ENCODE measurements around the gene CSNK1A1.
"Not testable (repeated sequence)": the region's sequence is repeated elsewhere in the genome, so short reads cannot be mapped to it uniquely, and the experiment has no call there.

The CSNK1A1 gene

DNA sequence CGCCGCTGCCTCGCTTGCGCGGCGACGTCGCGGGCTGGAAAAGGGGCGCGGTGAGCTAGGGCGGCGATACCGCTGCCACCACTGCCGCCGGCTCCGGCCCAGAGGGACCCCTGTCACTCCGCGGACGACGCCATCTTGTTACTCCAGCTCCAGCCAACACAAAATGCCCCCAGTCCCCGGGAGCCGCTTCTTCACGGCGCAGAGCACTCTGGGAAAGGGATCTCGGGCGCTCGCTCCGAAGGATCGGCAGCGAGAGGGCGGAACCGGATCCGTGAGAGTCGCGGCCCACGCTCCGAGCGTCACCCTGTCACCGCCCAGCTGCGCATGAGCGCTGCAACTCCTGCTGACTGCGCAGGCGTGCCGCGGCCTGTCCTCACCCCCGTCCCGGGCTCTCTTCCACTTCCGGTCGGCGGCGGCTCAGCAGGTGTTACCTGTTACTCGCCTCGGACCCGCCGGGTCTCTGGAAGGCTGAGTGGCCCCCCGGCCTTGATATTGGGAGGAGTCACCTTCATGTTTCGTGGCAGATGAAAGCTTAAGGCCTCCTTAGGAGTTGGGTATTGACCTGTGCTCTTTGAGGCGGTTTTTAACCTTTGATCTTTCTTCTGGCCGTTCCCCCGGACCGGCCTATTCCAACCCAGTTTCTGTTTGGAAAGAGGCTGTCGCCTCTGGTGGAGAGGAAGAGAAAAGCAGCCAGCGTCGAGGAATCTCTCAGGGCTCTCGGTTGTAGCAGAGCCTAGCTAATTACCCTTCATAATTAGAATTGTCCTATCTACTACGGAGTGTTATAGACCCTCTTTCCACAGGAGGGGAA, at the start of gene CSNK1A1:
TSS of gene CSNK1A1 (minus strand) at position 213 of the 811 bp plus-strand sequence. CDS start 475 bp downstream, outside the sequence.
- POLR2A ChIA-PET, result interaction anchor here (0.6 to 2.8 kb wide), 11 partner anchors 9 to 118 kb away, joined by 3 to 23 read pairs (median 5); no protein-coding TSS in a partner anchor

GRCh38 chr5:149600932-149601331, 49.7 kb upstream of the CSNK1A1 start:
- no peak for DNase-seq (ENCODE audit: low read depth, low spot score)
- no peak overlapping the region for H3K4me3 ChIP-seq (ENCODE audit: low read depth, low read length)
- TF ChIP-seq CTCF (IDR thresholded peaks at IDR 0.05; ENCODE audit: insufficient read depth, low read length, missing control alignments), result no peak
- ChIA-PET CTCF (interaction anchor here (1.3 to 1.4 kb wide), 3 partner anchors 10 to 19 kb away, joined by 3 to 5 read pairs (median 4); no protein-coding TSS in a partner anchor), POLR2A (no interaction called here)

More for the DNA sequence above, at the start of gene CSNK1A1:
- CTCF ChIA-PET, result interaction anchor here (0.9 to 15.7 kb wide), 23 partner anchors 9 to 231 kb away, joined by 3 to 678 read pairs (median 5); no protein-coding TSS in a partner anchor
- DNase-seq (ENCODE audit: low read depth, low spot score), result peak; percentile 82
- H3K4me3 ChIP-seq (ENCODE audit: low read depth, low read length), result peak within 1 kb of the TSS; percentile 95
- TF ChIP-seq CTCF (IDR thresholded peaks at IDR 0.05; ENCODE audit: insufficient read depth, low read length, missing control alignments), result peak; percentile 64

DNA sequence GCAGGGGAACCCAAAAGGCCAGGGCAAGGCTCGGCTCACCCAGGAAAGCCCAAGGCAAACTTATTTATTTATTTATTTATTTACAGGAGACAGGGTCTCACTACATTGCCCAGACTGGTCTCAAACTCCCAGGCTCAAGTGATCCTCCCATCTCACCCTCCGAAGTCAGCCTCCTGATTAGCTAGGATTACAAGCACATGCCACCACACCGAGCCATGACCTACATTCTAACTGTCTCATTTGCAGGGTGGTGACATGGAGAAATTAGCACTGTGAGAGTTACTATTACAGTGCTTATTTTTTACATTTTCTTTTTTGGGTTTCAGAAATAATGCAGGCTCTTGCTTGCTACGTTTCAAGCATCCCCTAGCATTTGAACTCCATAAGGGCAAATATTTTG, 48.1 kb upstream of the CSNK1A1 start:
- POLR2A ChIA-PET, result no interaction called here
- no peak overlapping the region for H3K4me3 ChIP-seq (ENCODE audit: low read depth, low read length)
- no peak for TF ChIP-seq CTCF (IDR thresholded peaks at IDR 0.05; ENCODE audit: insufficient read depth, low read length, missing control alignments)
- CTCF ChIA-PET, result interaction anchor here (1.0 kb wide), 1 partner anchor 10 kb away, joined by 4 read pairs; no protein-coding TSS in a partner anchor
- DNase-seq (ENCODE audit: low read depth, low spot score), result no peak

GRCh38 chr5:149598966-149599365, 47.7 kb upstream of the CSNK1A1 start:
- ChIA-PET CTCF (interaction anchor here (1.0 kb wide), 1 partner anchor 10 kb away, joined by 4 read pairs; no protein-coding TSS in a partner anchor), POLR2A (no interaction called here)
- no peak overlapping the region for H3K4me3 ChIP-seq (ENCODE audit: low read depth, low read length)
- DNase-seq (ENCODE audit: low read depth, low spot score), result no peak
- TF ChIP-seq CTCF (IDR thresholded peaks at IDR 0.05; ENCODE audit: insufficient read depth, low read length, missing control alignments), result no peak

DNA sequence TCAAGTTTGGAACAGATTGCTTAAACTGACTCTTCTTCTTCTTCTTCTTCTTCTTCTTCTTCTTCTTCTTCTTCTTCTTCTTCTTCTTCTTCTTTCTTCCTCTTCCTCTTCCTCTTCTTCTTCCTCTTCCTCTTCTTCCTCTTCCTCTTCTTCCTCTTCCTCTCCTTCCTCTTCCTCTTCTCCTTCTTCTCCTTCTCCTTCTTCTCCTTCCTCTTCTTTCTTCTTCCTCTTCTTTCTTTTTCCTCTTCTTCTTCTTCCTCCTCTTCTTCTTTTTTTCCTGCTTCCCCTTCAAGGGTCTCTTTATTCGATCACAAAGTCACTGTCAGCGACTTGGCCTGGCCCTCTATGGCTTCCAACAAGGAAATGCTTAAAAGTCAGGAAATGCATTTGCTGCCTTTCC, 47.0 kb upstream of the CSNK1A1 start:
- H3K4me3 ChIP-seq (ENCODE audit: low read depth, low read length); DNase-seq (ENCODE audit: low read depth, low spot score); POLR2A ChIA-PET: not testable (repeated sequence)
- CTCF ChIA-PET, result interaction anchor here (1.0 kb wide), 1 partner anchor 11 kb away, joined by 4 read pairs; no protein-coding TSS in a partner anchor

- H3K4me3 ChIP-seq (ENCODE audit: low read depth, low read length), result no peak overlapping the region
- CTCF ChIA-PET, result interaction anchor here (1.1 to 2.7 kb wide), 3 partner anchors 8 to 156 kb away, joined by 3 to 11 read pairs (median 3); no protein-coding TSS in a partner anchor
- no peak for TF ChIP-seq CTCF (IDR thresholded peaks at IDR 0.05; ENCODE audit: insufficient read depth, low read length, missing control alignments)
- POLR2A ChIA-PET, result no interaction called here
- no peak for DNase-seq (ENCODE audit: low read depth, low spot score)
Observed at GRCh38 chr5:149597618-149598017, 46.4 kb upstream of the CSNK1A1 start.

Measured in AG04449 (cell line).